BE2C (cell line): ENCODE data around the gene SHB. TPM values are rescaled to one million over a fixed set of nuclear protein-coding genes. Genes with fewer than 3 reads are reported as not detected.

Experiments used
- DNase-seq: peaks from one replicate; pipeline ENCODE4 v3.0.0-alpha.2; 2020
- H3K27me3 ChIP-seq: fragments of 250-450 bp; sonication (Bioruptor Pico); 2 replicates; pipeline ENCODE4 v1.5.1; 2020; ENCODE audit warnings: mild to moderate bottlenecking
- H3K36me3 ChIP-seq: fragments of 250-450 bp; sonication (Bioruptor Pico); 2 replicates; pipeline ENCODE4 v1.5.1; 2020; ENCODE audit warnings: mild to moderate bottlenecking
- H3K4me1 ChIP-seq: fragments of 250-450 bp; sonication (Bioruptor Pico); 2 replicates; pipeline ENCODE4 v1.5.1; 2020
- H3K4me3 ChIP-seq: 2 replicates; pipeline ENCODE4 v1.5.1; 2011; ENCODE audit warnings: low read depth, low read length
- H3K9me3 ChIP-seq: fragments of 250-450 bp; sonication (Bioruptor Pico); 2 replicates; pipeline ENCODE4 v1.5.1; 2020
- polyA plus RNA-seq: library from polyadenylated mRNA; unstranded; fragments of >200 nt; gene quantifications from one replicate; pipeline ENCODE4 v1.2.1, GENCODE V29; 2012; ENCODE audit warnings: low read depth, missing spikeins; ENCODE audit not compliant: insufficient read length, insufficient read depth
- TF ChIP-seq, protein P1 (sequence below): IDR thresholded peaks from 2 replicates; pipeline ENCODE4 v1.5.1; 2012; ENCODE audit warnings: mild to moderate bottlenecking, low read depth, low read length

Gene SHB, protein sequence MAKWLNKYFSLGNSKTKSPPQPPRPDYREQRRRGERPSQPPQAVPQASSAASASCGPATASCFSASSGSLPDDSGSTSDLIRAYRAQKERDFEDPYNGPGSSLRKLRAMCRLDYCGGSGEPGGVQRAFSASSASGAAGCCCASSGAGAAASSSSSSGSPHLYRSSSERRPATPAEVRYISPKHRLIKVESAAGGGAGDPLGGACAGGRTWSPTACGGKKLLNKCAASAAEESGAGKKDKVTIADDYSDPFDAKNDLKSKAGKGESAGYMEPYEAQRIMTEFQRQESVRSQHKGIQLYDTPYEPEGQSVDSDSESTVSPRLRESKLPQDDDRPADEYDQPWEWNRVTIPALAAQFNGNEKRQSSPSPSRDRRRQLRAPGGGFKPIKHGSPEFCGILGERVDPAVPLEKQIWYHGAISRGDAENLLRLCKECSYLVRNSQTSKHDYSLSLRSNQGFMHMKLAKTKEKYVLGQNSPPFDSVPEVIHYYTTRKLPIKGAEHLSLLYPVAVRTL
- polyA plus RNA-seq: 9.1 TPM

DNA sequence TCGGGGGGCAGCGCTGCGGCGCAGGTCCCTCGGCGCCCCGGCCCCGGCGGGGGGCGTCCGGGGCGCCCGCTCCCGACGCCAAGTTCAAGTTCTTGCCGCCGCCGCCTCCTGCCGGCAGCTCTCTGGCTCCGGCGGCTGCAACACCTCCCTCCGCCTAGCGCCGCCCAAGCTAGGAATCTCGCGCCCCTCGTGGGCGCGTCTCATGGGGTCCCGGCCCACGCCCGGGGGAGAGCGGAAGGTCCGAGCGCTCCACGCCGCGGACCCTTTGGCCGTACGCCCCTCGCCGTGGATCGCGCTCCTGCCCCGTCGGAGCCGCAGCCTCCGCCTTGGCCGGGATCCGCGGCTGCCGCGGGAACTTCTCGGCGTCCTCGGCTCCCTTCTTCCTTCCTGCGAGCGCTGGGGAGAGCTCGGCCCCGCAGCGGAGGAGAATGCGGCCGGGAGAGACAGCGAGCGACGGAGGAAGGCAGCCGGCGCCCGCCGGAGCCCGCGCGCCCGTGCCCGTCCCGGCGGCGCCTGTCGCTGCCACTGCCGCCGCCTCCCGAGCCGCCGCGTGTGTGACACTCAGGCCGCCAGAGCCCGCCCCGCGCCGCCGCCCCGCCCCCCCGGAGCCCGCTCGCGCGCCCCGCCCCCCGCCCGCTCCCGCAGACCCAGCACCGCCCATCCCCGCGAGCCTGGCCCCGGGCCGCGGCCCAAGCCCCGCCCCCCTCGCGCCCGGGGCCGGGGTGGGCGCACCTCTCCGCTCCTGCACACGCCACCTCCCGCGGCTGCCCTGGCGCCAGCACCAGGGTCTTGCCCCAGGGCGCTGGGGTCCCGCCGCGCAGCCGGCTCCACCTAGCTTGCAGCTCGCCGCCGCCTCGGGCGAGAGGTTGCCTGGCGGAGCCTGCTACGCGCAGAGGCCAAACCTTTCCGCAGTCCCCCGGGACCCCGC, at the start of gene SHB:
Gene SHB (minus strand): TSS at position 527 of the 928 bp plus-strand sequence. CDS start 582 bp downstream, outside the sequence.
- Histone ChIP-seq H3K4me3 (peak within 1 kb of the TSS; percentile 88), H3K36me3 (no peaks in the 10 kb centered on the region; the same call in 1 of the 2 replicates), H3K4me1 (peaks cover 14% of the 10 kb centered on the region), H3K9me3 (no peaks in the 10 kb centered on the region), H3K27me3 (no peaks in the 10 kb centered on the region)
- DNase-seq: peak; percentile 95
- TF ChIP-seq, protein P1, sequence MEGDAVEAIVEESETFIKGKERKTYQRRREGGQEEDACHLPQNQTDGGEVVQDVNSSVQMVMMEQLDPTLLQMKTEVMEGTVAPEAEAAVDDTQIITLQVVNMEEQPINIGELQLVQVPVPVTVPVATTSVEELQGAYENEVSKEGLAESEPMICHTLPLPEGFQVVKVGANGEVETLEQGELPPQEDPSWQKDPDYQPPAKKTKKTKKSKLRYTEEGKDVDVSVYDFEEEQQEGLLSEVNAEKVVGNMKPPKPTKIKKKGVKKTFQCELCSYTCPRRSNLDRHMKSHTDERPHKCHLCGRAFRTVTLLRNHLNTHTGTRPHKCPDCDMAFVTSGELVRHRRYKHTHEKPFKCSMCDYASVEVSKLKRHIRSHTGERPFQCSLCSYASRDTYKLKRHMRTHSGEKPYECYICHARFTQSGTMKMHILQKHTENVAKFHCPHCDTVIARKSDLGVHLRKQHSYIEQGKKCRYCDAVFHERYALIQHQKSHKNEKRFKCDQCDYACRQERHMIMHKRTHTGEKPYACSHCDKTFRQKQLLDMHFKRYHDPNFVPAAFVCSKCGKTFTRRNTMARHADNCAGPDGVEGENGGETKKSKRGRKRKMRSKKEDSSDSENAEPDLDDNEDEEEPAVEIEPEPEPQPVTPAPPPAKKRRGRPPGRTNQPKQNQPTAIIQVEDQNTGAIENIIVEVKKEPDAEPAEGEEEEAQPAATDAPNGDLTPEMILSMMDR: peak; percentile 44

DNA sequence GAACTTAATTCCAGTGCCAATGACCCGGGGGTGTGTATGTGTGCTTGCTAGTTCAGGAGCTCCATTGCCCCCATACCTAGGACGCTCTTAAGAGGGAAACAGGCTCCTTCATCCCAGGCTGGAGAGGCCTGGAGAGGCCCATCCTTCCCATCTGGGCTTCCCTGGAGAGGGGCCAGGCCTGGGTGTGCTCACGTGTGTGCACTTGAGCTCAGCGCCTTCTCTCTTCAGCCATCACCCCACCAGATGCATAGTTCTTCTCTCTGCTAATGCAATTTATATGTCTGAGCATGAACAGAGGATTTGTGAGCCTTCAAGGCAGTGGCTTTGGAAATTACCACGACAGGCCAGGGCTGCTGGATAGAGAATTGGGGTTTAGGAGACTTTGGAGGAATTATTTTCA, 48.6 kb upstream of the SHB start:
- Histone ChIP-seq H3K27me3 (no peaks in the 10 kb centered on the region), H3K4me1 (no peaks in the 10 kb centered on the region), H3K4me3 (no peak overlapping the region), H3K9me3 (no peaks in the 10 kb centered on the region), H3K36me3 (no peaks in the 10 kb centered on the region)
- TF ChIP-seq, protein P1: no peak
- peak; percentile 60 for DNase-seq

- no peak for DNase-seq
- Histone ChIP-seq H3K9me3 (no peaks in the 10 kb centered on the region), H3K4me1 (no peaks in the 10 kb centered on the region), H3K27me3 (no peaks in the 10 kb centered on the region), H3K4me3 (no peak overlapping the region), H3K36me3 (no peaks in the 10 kb centered on the region)
- TF ChIP-seq, protein P1: no peak
Measured at GRCh38 chr9:38114905-38115304, 45.9 kb upstream of the SHB start.

DNA sequence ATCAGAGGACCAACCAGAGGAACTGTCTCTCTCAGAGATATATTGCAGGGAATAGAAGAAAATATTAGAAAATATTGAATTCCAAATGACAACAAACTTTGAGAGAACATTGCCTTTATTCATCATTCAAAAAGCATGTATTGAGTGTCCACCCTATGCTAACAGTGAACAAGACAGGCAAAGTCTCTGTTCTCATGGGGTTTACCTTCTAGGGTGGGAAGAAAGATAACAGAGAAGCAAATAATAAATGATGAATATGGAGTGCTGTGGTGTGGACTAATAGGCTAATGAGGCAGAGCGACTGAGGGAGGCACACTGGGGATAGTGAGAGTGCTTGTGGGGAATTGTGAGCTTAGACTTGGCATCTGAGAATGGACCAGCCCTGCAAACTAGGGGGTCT, 43.4 kb upstream of the SHB start:
- no peaks in the 10 kb centered on the region for H3K9me3 ChIP-seq
- no peak for DNase-seq
- no peaks in the 10 kb centered on the region for H3K27me3 ChIP-seq
- no peaks in the 10 kb centered on the region for H3K4me1 ChIP-seq
- TF ChIP-seq, protein P1: no peak
- no peak overlapping the region for H3K4me3 ChIP-seq
- H3K36me3 ChIP-seq: no peaks in the 10 kb centered on the region

DNA sequence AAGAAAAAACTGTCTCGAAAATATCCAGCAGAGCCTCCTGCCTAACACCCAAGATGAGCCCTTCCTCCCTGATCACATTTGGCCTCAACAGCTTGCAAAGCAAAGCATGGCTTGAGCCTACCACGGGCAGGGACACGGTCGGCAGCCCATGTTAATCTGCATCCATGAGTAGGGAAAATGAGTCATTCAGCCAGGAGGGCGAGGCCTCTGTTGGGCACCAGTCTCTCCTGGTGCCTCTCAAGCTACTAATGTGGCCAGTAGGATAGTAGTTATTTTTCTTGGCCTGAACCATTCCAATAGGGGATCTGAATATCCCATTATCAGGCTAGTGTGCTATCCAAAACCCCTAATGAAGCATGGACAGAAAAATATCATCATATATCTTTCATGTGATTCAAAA, 43.0 kb upstream of the SHB start:
- TF ChIP-seq, protein P1: no peak
- Histone ChIP-seq H3K9me3 (no peaks in the 10 kb centered on the region), H3K36me3 (no peaks in the 10 kb centered on the region), H3K27me3 (no peaks in the 10 kb centered on the region), H3K4me1 (no peaks in the 10 kb centered on the region), H3K4me3 (no peak overlapping the region)
- DNase-seq: no peak
